HepG2 (cell line): ENCODE results near the gene RUVBL2. TPM values are rescaled to one million over a fixed set of nuclear protein-coding genes. Genes with fewer than 3 reads are reported as not detected.
"Not testable (repeated sequence)": the region's sequence is repeated elsewhere in the genome, so short reads cannot be mapped to it uniquely, and the experiment has no call there.

Source experiments
- ATAC-seq: fragments of 200-7000 bp; cut with Tn5 transposase; 3 replicates; pipeline ENCODE4 v1.9.1; 2020; ENCODE audit warnings: mild to moderate bottlenecking, moderate library complexity
- BruUV-seq: library from RNA; stranded (reverse); fragments of 400-500 nt; replicated peaks from 2 replicates; lab custom pipeline; 2021; lab: Mats Ljungman, UMichigan
- CTCF ChIA-PET: fragments of 300-600 bp; formaldehyde crosslinking; extraction: SDS; loops from one replicate; lab custom pipeline; 2021; ENCODE audit warnings: low total read pairs, inconsistent platforms, low intra/inter-chr PET ratio; lab: Yijun Ruan, JAX
- POLR2A ChIA-PET: fragments of 350-600 bp; sonication (Branson Sonifier 250); formaldehyde crosslinking; loops from one replicate; lab custom pipeline; 2020; ENCODE audit warnings: antibody characterized with exemption, inconsistent platforms; lab: Yijun Ruan, JAX
- DNase-seq: peaks from one replicate; pipeline ENCODE4 v3.0.0-alpha.2; 2015; ENCODE audit warnings: low spot score
- FAIRE-seq: peaks from 3 replicates; lab custom pipeline; 2011; peaks lifted over from hg19 to GRCh38; lab: Jason Lieb, UNC
- H2AFZ ChIP-seq: one replicate; pipeline ENCODE4 v1.6.1; 2011; ENCODE audit warnings: low read length, inconsistent platforms
- H3K27ac ChIP-seq: fragments of 300-600 bp; 3 replicates; pipeline ENCODE4 v1.8.0; 2011; ENCODE audit warnings: mixed run types, mild to moderate bottlenecking, mixed read lengths, low read length, inconsistent platforms; ENCODE audit not compliant: insufficient read depth; ENCODE audit errors: extremely low read length
- H3K27me3 ChIP-seq, 2 experiments: fragments of 200-600 bp in 1 of 2; 2 replicates in 1 of 2; 3 replicates in 1 of 2; pipeline versions ENCODE4 v1.6.0 to v1.8.0; 2011; ENCODE audit warnings: low read length in 2 of 2, mild to moderate bottlenecking in 2 of 2, moderate library complexity in 2 of 2, inconsistent platforms in 1 of 2; ENCODE audit not compliant: insufficient read depth in 2 of 2, control insufficient read depth in 1 of 2
- H3K36me3 ChIP-seq, 2 experiments: fragments of 200-600 bp in 1 of 2; replicated peaks in 1 of 2; 2 replicates in 1 of 2; 3 replicates in 1 of 2; pipeline versions ENCODE4 v1.5.1 to v1.8.0; 2011; ENCODE audit warnings: low read length in 2 of 2, inconsistent platforms in 1 of 2; ENCODE audit not compliant: insufficient read depth in 2 of 2, control insufficient read depth in 1 of 2
- H3K4me1 ChIP-seq: 2 replicates; pipeline ENCODE4 v1.5.1; 2012; ENCODE audit warnings: low read length, inconsistent platforms; ENCODE audit not compliant: insufficient read depth
- H3K4me2 ChIP-seq: 2 replicates; pipeline ENCODE4 v1.6.0; 2011; ENCODE audit warnings: low read depth, low read length, inconsistent platforms
- H3K4me3 ChIP-seq, 3 experiments: fragments of 200-600 bp in 1 of 3; sonication (generic), shearing (Covaris generic) in 1 of 3; replicated peaks in 1 of 3; 2 replicates each; pipeline ENCODE4 v1.5.1; 2011 to 2016; ENCODE audit warnings: low read length in 3 of 3, inconsistent platforms in 2 of 3, low read depth in 2 of 3, mild to moderate bottlenecking in 2 of 3, control low read depth in 1 of 3, mixed read lengths in 1 of 3; ENCODE audit not compliant: insufficient read depth in 1 of 3
- H3K79me2 ChIP-seq: one replicate; pipeline ENCODE4 v1.6.1; 2011; ENCODE audit warnings: low read length, inconsistent platforms; ENCODE audit not compliant: insufficient read depth
- H3K9ac ChIP-seq: 2 replicates; pipeline ENCODE4 v1.6.0; 2011; ENCODE audit warnings: mild to moderate bottlenecking, low read depth, low read length, inconsistent platforms; ENCODE audit not compliant: insufficient read depth
- H3K9me3 ChIP-seq: 2 replicates; pipeline ENCODE4 v1.5.1; 2012; ENCODE audit warnings: mild to moderate bottlenecking, low read length
- H4K20me1 ChIP-seq: 2 replicates; pipeline ENCODE4 v1.6.0; 2011; ENCODE audit warnings: inconsistent platforms, mild to moderate bottlenecking, low read length, moderate library complexity; ENCODE audit not compliant: insufficient read depth
- GFI1 ChIP-seq: sonication (generic); formaldehyde crosslinking; IDR thresholded peaks from 2 replicates; pipeline ENCODE4 v1.5.0; 2020; ENCODE audit warnings: missing genetic modification reagents, mild to moderate bottlenecking, borderline replicate concordance
- KLF9 ChIP-seq: IDR thresholded peaks from 2 replicates; pipeline ENCODE4 v1.6.1; 2016; ENCODE audit warnings: low read depth
- MAX ChIP-seq: IDR thresholded peaks from 2 replicates; pipeline ENCODE4 v1.6.1; 2012; ENCODE audit warnings: inconsistent platforms
- ZBTB7B ChIP-seq: sonication (generic); formaldehyde crosslinking; IDR thresholded peaks from 2 replicates; pipeline ENCODE4 v1.4.0; 2020; ENCODE audit warnings: missing genetic modification reagents
- ZNF883 ChIP-seq: sonication (generic); formaldehyde crosslinking; IDR thresholded peaks from 2 replicates; pipeline ENCODE4 v1.5.1; 2020; ENCODE audit warnings: mild to moderate bottlenecking, missing genetic modification reagents; ENCODE audit errors: not compliant biosample characterization
- ZSCAN20 ChIP-seq: sonication (generic); formaldehyde crosslinking; IDR thresholded peaks from 2 replicates; pipeline ENCODE4 v1.4.0; 2020; ENCODE audit warnings: missing genetic modification reagents, mild to moderate bottlenecking, borderline replicate concordance
- WGBS: methylation state at CpG from one replicate; pipeline ENCODE4 v1.1.6; 2017; ENCODE audit warnings: low lambda C conversion rate; 5-methylcytosine and 5-hydroxymethylcytosine counted together
- in situ Hi-C: cut with HindIII; loops from 2 replicates; pipeline ENCODE4 v1.10.0; 2017; ENCODE audit warnings: low pct_unique_long_range_greater_than_20kb; ENCODE audit not compliant: extremely low pct_ligation_motif_present
- intact Hi-C: fragments of 100-400 bp; cut with micrococcal nuclease; formaldehyde crosslinking; loops from one replicate; pipeline ENCODE4 v1.10.0; 2022; ENCODE audit not compliant: unreplicated experiment
- polyA plus RNA-seq, 8 experiments: library from polyadenylated mRNA; depleted of rRNA in 3 of 8; stranded (reverse) in 7 of 8; unstranded in 1 of 8; fragments of >200 nt; fragmentation: Illumina TruSeq in 4 of 8; extraction: Trizol in 4 of 8; gene quantifications; 2 replicates each; pipeline versions ENCODE4 v1.2.1 to v1.2.3, GENCODE V29; 2011 to 2016; ENCODE audit warnings: low read depth in 4 of 8, missing spikeins in 1 of 8, mixed read lengths in 1 of 8; ENCODE audit not compliant: insufficient read depth in 1 of 8
- total RNA-seq, 5 experiments: library from RNA; depleted of rRNA; stranded (reverse); fragments of >200 nt; fragmentation: Illumina TruSeq; extraction: Trizol; gene quantifications; 2 replicates each; pipeline ENCODE4 v1.2.3, GENCODE V29; 2016; ENCODE audit warnings: low read depth in 1 of 5

RUVBL2 gene
- total and polyA plus RNA-seq, 2 of the 13 experiments (the other 11 are each of a cell fraction or from before 2014, with no cell fraction given): 120 to 122 TPM

DNA sequence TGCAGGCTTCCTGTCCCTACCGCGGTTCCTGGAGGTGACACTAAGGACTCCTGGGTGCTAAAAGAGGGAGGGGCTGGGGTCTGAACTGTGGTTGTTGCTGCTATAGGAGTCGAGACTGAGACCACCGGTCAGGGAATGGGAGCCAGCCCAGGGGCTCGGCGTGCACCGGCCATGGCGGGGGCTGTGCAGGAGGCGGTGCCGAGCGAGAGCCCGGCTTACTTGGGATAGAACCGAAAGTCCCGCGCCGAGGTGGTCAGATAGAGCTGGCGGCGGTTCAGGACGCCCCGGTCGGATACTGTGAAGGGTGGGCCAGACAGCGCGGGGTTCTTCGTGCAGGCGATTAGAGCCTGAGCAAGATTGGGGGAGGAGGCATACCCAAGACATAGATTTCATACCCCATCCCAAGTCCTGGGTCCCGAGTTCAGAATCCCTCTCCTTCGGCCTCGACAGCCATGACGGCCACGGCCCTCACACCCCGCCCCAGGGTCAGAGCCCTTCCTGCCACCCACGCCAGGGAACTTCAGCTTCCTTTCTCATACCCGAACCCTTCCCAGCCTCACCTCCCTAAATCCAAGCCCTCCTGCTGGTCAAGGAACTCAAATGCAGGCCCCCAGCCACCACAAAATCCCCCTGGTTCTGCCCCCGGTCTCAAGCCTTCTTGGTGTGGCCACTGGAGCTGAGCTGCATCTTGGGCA, 63.4 kb downstream of the RUVBL2 start:
- H3K9ac ChIP-seq, H3K36me3 ChIP-seq, H4K20me1 ChIP-seq, CTCF ChIA-PET, intact Hi-C loops, FAIRE-seq, DNase-seq, BruUV-seq, H3K27ac ChIP-seq, H3K9me3 ChIP-seq, in situ Hi-C loops, H3K79me2 ChIP-seq: not testable (repeated sequence)
- Histone ChIP-seq H3K4me1 (peaks cover 17% of the 10 kb centered on the region), H2AFZ (peak overlapping the region; percentile 72), H3K27me3 (peaks cover 11 to 48% of the 10 kb centered on the region in 2 experiments; a peak in 4 of 5 replicates), H3K4me3 (peak overlapping the region; percentile 54 to 71 (median 63); a peak in 5 of 6 replicates), H3K4me2 (peak overlapping the region; percentile 93)
- 18% methylated on average over 6 of the region's 34 CpGs for WGBS
- POLR2A ChIA-PET: interaction anchor here (1.1 kb wide), 1 partner anchor 8 kb away, joined by 3 read pairs; the partner anchor contains the start of gene NTF4
- peak; percentile 44 for ATAC-seq

DNA sequence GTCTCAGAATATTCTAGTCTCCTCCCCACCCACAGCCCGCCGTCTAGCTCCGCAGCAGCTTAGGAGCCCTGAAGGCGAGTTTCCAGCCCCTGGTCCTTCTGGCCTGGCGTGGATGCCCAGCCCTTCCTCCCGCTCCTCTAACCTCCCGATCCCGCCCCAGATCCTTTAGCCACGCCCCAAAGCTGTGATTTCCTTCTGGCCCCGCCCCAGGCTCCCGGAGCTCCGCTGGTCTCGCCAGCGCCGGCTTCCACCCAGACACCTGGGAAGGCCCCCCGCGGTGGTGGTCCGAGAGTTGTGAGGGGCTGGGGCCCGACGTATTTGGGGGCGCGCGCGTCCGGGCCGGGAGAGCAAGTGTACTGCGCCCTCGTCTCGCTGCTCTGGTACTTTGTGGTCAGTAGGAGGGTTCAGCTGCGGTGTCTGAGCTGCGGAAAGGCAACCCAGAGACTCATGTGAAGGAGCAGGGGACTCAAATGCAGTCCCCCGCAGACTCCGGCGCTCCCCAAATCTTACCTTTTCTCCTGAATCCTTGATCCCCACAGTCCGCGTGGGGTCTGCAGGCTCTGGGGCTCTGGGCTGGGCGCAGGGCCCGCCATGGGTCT, 64.0 kb downstream of the RUVBL2 start, which contains the start of gene CGB7:
TSS of gene CGB7 (minus strand) at position 114 of the 599 bp plus-strand sequence. CDS start 2,374 bp downstream, outside the sequence.
- Histone ChIP-seq H3K36me3 (no peaks in the 10 kb centered on the region), H3K4me2 (peak within 1 kb of the TSS; percentile 93), H3K4me1 (peaks cover 17% of the 10 kb centered on the region), H2AFZ (peak within 1 kb of the TSS; percentile 72), H4K20me1 (no peaks in the 10 kb centered on the region), H3K27ac (no peak within 1 kb of the TSS), H3K27me3 (peaks cover 11 to 48% of the 10 kb centered on the region in 2 experiments; a peak in 4 of 5 replicates)
- ChIA-PET POLR2A (no interaction called here), CTCF (no interaction called here)
- FAIRE-seq (no peak), ATAC-seq (peak; percentile 30; the same call in 2 of the 3 replicates)
- no TSS peak for BruUV-seq
- intact Hi-C loops (no loop called here), in situ Hi-C loops (no loop called here)
- TF ChIP-seq KLF9 (CRISPR knock-in tag): no peak
- TF ChIP-seq ZSCAN20 (CRISPR knock-in tag): no peak
- no peak for TF ChIP-seq ZBTB7B
- TF ChIP-seq GFI1 (CRISPR knock-in tag): peak; percentile 44; the same call in 1 of the 2 replicates
- TF ChIP-seq MAX: no peak
- no peak for TF ChIP-seq ZNF883
- TF ChIP-seq, all 625 proteins: peak for 1
- 5% methylated on average over 32 of the region's 38 CpGs for WGBS
- Histone ChIP-seq H3K9me3 (no peaks in the 10 kb centered on the region), H3K4me3 (peak within 1 kb of the TSS; percentile 54 to 71 (median 63); a peak in 5 of 6 replicates), H3K79me2 (no peaks in the 10 kb centered on the region), H3K9ac (no peak within 1 kb of the TSS)
- peak; percentile 17 for DNase-seq
